IMR-90 (cell line): ENCODE results near the gene MED12. TPM values are rescaled to one million over a fixed set of nuclear protein-coding genes. Genes with fewer than 3 reads are reported as not detected.

Experiments
- ATAC-seq: fragments of 200-7000 bp; cut with Tn5 transposase; 2 replicates; pipeline ENCODE4 v1.9.1; 2020; ENCODE audit warnings: low read depth, mild to moderate bottlenecking, moderate library complexity
- BruUV-seq: library from RNA; stranded (reverse); fragments of 400-500 nt; replicated peaks from 2 replicates; lab custom pipeline; 2021; lab: Mats Ljungman, UMichigan
- CTCF ChIA-PET: fragments of 300-600 bp; formaldehyde crosslinking; extraction: SDS; loops from one replicate; lab custom pipeline; 2021; ENCODE audit warnings: antibody characterized with exemption; lab: Yijun Ruan, JAX
- POLR2A ChIA-PET: fragments of 300-600 bp; sonication (Branson Sonifier 250); formaldehyde crosslinking; loops from one replicate; lab custom pipeline; 2022; ENCODE audit warnings: antibody characterized with exemption; ENCODE audit not compliant: unreplicated experiment; lab: Charles Lee
- DNase-seq: peaks from one replicate; pipeline ENCODE4 v3.0.0; 2013
- H2AFZ ChIP-seq: replicated peaks from 2 replicates; pipeline ENCODE3; 2013; ENCODE audit warnings: low read length, mild to moderate bottlenecking; ENCODE audit not compliant: poor library complexity
- H2AK5ac ChIP-seq: 2 replicates; pipeline ENCODE4 v1.6.1; 2013; ENCODE audit warnings: low read depth, low read length, inconsistent platforms
- H2AK9ac ChIP-seq: replicated peaks from 2 replicates; pipeline ENCODE3; 2013; ENCODE audit warnings: mild to moderate bottlenecking, low read depth, low read length, moderate library complexity; ENCODE audit not compliant: poor library complexity
- H2BK120ac ChIP-seq: 2 replicates; pipeline ENCODE4 v1.6.1; 2013; ENCODE audit warnings: low read depth, low read length, inconsistent platforms
- H2BK15ac ChIP-seq: 3 replicates; pipeline ENCODE4 v1.6.1; 2013; ENCODE audit warnings: low read depth, low read length, inconsistent platforms
- H2BK20ac ChIP-seq: 2 replicates; pipeline ENCODE4 v1.6.1; 2013; ENCODE audit warnings: low read depth, mild to moderate bottlenecking, inconsistent platforms, low read length, moderate library complexity
- H2BK5ac ChIP-seq: 2 replicates; pipeline ENCODE4 v1.6.1; 2013; ENCODE audit warnings: mild to moderate bottlenecking, low read depth, low read length, inconsistent platforms; ENCODE audit not compliant: poor library complexity, severe bottlenecking
- H3K14ac ChIP-seq: replicated peaks from 2 replicates; pipeline ENCODE4 v1.6.1; 2013; ENCODE audit warnings: low read depth, low read length, inconsistent platforms
- H3K18ac ChIP-seq: 2 replicates; pipeline ENCODE4 v1.6.1; 2013; ENCODE audit warnings: low read depth, low read length, control low read depth
- H3K23ac ChIP-seq: 2 replicates; pipeline ENCODE4 v1.6.1; 2013; ENCODE audit warnings: low read depth, low read length, inconsistent platforms
- H3K27ac ChIP-seq: 2 replicates; pipeline ENCODE4 v1.5.1; 2013; ENCODE audit warnings: mild to moderate bottlenecking, control low read depth, low read length; ENCODE audit not compliant: insufficient read depth
- H3K27me3 ChIP-seq: 2 replicates; pipeline ENCODE4 v1.6.1; 2013; ENCODE audit warnings: low read length; ENCODE audit not compliant: control insufficient read depth, insufficient read depth
- H3K36me3 ChIP-seq: 2 replicates; pipeline ENCODE4 v1.6.1; 2013; ENCODE audit warnings: low read length, mixed read lengths; ENCODE audit not compliant: control insufficient read depth, insufficient read depth
- H3K4ac ChIP-seq: 2 replicates; pipeline ENCODE4 v1.6.1; 2013; ENCODE audit warnings: low read depth, low read length, inconsistent platforms
- H3K4me1 ChIP-seq: 2 replicates; pipeline ENCODE4 v1.6.1; 2013; ENCODE audit warnings: low read length, mixed read lengths; ENCODE audit not compliant: control insufficient read depth, insufficient read depth
- H3K4me2 ChIP-seq: 2 replicates; pipeline ENCODE4 v1.6.1; 2013; ENCODE audit warnings: low read depth, mild to moderate bottlenecking, control low read depth, low read length, moderate library complexity
- H3K4me3 ChIP-seq: 2 replicates; pipeline ENCODE4 v1.5.1; 2013; ENCODE audit warnings: low read depth, mild to moderate bottlenecking, control low read depth, low read length, moderate library complexity; ENCODE audit not compliant: insufficient read depth
- H3K56ac ChIP-seq: 2 replicates; pipeline ENCODE4 v1.6.1; 2013; ENCODE audit warnings: low read length, inconsistent platforms; ENCODE audit not compliant: insufficient read depth; ENCODE audit errors: extremely low read depth
- H3K79me1 ChIP-seq, 2 experiments: 2 replicates each; pipeline ENCODE4 v1.6.1; 2013; ENCODE audit warnings: low read length in 2 of 2, inconsistent platforms in 1 of 2, low read depth in 1 of 2
- H3K9ac ChIP-seq: 2 replicates; pipeline ENCODE4 v1.6.1; 2013; ENCODE audit warnings: low read depth, low read length, control low read depth
- H3K9me1 ChIP-seq: 2 replicates; pipeline ENCODE4 v1.6.1; 2013; ENCODE audit warnings: low read length, inconsistent platforms; ENCODE audit not compliant: insufficient read depth
- H3K9me3 ChIP-seq: 2 replicates; pipeline ENCODE4 v1.6.1; 2013; ENCODE audit warnings: low read length; ENCODE audit not compliant: control insufficient read depth, insufficient read depth
- H4K20me1 ChIP-seq: 2 replicates; pipeline ENCODE4 v1.6.1; 2013; ENCODE audit warnings: low read length, inconsistent platforms; ENCODE audit not compliant: insufficient read depth
- H4K5ac ChIP-seq: 2 replicates; pipeline ENCODE4 v1.6.1; 2013; ENCODE audit warnings: mild to moderate bottlenecking, low read depth, low read length, control low read depth
- H4K8ac ChIP-seq, 2 experiments: 2 replicates each; pipeline ENCODE4 v1.6.1; 2013; ENCODE audit warnings: low read depth in 2 of 2, low read length in 2 of 2, control low read depth in 1 of 2, inconsistent platforms in 1 of 2
- H4K91ac ChIP-seq: 2 replicates; pipeline ENCODE4 v1.6.1; 2013; ENCODE audit warnings: low read depth, low read length, inconsistent platforms; ENCODE audit not compliant: insufficient read depth
- BHLHE40 ChIP-seq: fragments of 150-350 bp; IDR thresholded peaks from 2 replicates; pipeline ENCODE4 v1.6.1; 2016; ENCODE audit warnings: mild to moderate bottlenecking, low read depth, low read length
- CEBPB ChIP-seq: IDR thresholded peaks from 2 replicates; pipeline ENCODE4 v1.6.1; 2012; ENCODE audit warnings: low read depth, low read length, improper control_type of control experiment
- CHD1 ChIP-seq: IDR thresholded peaks from 2 replicates; pipeline ENCODE4 v1.6.1; 2012; ENCODE audit warnings: low read depth, low read length, improper control_type of control experiment
- CTCF ChIP-seq: conservative IDR thresholded peaks from 2 replicates; pipeline ENCODE4 v1.5.1; 2012; ENCODE audit warnings: mild to moderate bottlenecking, low read depth, low read length, improper control_type of control experiment
- ELK1 ChIP-seq: fragments of 150-350 bp; IDR thresholded peaks from 2 replicates; pipeline ENCODE4 v1.6.1; 2016; ENCODE audit warnings: low read depth, mild to moderate bottlenecking, low read length, moderate library complexity, borderline replicate concordance
- FOS ChIP-seq: fragments of 150-350 bp; IDR thresholded peaks from 2 replicates; pipeline ENCODE4 v1.6.1; 2016; ENCODE audit warnings: low read depth, low read length
- MAFK ChIP-seq: IDR thresholded peaks from 2 replicates; pipeline ENCODE4 v1.6.1; 2012; ENCODE audit warnings: low read depth, low read length, improper control_type of control experiment
- MAZ ChIP-seq: IDR thresholded peaks from 2 replicates; pipeline ENCODE4 v1.6.1; 2012; ENCODE audit warnings: low read depth, mild to moderate bottlenecking, low read length, improper control_type of control experiment, moderate library complexity, borderline replicate concordance
- MXI1 ChIP-seq: IDR thresholded peaks from 2 replicates; pipeline ENCODE4 v1.6.1; 2012; ENCODE audit warnings: low read depth, mild to moderate bottlenecking, low read length, moderate library complexity, borderline replicate concordance
- POLR2A ChIP-seq: IDR thresholded peaks from 2 replicates; pipeline ENCODE4 v1.6.1; 2012; ENCODE audit warnings: mild to moderate bottlenecking, low read depth, low read length
- RAD21 ChIP-seq: IDR thresholded peaks from 2 replicates; pipeline ENCODE4 v1.6.1; 2012; ENCODE audit warnings: low read length, improper control_type of control experiment
- RCOR1 ChIP-seq: IDR thresholded peaks from 2 replicates; pipeline ENCODE4 v1.6.1; 2012; ENCODE audit warnings: mild to moderate bottlenecking, low read length, improper control_type of control experiment; ENCODE audit not compliant: insufficient replicate concordance
- RFX5 ChIP-seq: IDR thresholded peaks from 2 replicates; pipeline ENCODE4 v1.8.0; 2012; ENCODE audit warnings: low read depth, mild to moderate bottlenecking, low read length, moderate library complexity
- SMC3 ChIP-seq: fragments of 150-350 bp; IDR thresholded peaks from 2 replicates; pipeline ENCODE4 v1.6.1; 2016; ENCODE audit warnings: low read depth, mild to moderate bottlenecking, antibody characterized with exemption, low read length, moderate library complexity
- USF2 ChIP-seq: fragments of 150-350 bp; IDR thresholded peaks from 2 replicates; pipeline ENCODE4 v1.6.1; 2017; ENCODE audit warnings: mild to moderate bottlenecking, antibody characterized with exemption, low read length, low read depth
- WGBS, 2 experiments: methylation state at CpG; one replicate each; pipeline versions ENCODE4 v1.1.5 to v1.1.7; 2013; ENCODE audit warnings: missing lambda C conversion rate in 2 of 2; ENCODE audit not compliant: insufficient read length in 1 of 2; ENCODE audit errors: extremely low coverage in 2 of 2; 5-methylcytosine and 5-hydroxymethylcytosine counted together
- dilution Hi-C: fragments of 300-500 bp; cut with HindIII; formaldehyde crosslinking; loops from one replicate; pipeline ENCODE4 v1.14.3; 2018; ENCODE audit warnings: low sequenced_read_pairs; ENCODE audit not compliant: unreplicated experiment
- in situ Hi-C: fragments of 300-500 bp; cut with MboI; formaldehyde crosslinking; loops from 3 replicates; pipeline ENCODE4 v1.14.3; 2019; ENCODE audit warnings: low sequenced_read_pairs, inconsistent platforms, mixed read lengths
- intact Hi-C: fragments of 100-400 bp; cut with micrococcal nuclease; formaldehyde crosslinking; loops from 2 replicates; pipeline ENCODE4 v1.10.0; 2022
- polyA plus RNA-seq, 3 experiments: library from polyadenylated mRNA; depleted of rRNA; stranded (reverse); fragments of >200 nt; gene quantifications; 2 replicates each; pipeline ENCODE4 v1.2.3, GENCODE V29; 2012; ENCODE audit warnings: low replicate concordance in 1 of 3
- total RNA-seq: library from RNA; depleted of rRNA; stranded (reverse); fragments of >200 nt; gene quantifications from 2 replicates; pipeline ENCODE4 v1.2.3, GENCODE V29; 2012

Gene MED12
- total and polyA plus RNA-seq, 2 of the 4 experiments (the other 2 are of a cell fraction), result 9.1 to 19.8 TPM

- no peak overlapping the region for H3K4me2 ChIP-seq
- H3K27ac ChIP-seq, result no peak overlapping the region
- no peak overlapping the region for H2AK5ac ChIP-seq
- peak overlapping the region in 1 of 2 experiments; percentile 32; a peak in 1 of 4 replicates for H4K8ac ChIP-seq
- H4K91ac ChIP-seq, result no peak overlapping the region
- no peaks in the 10 kb centered on the region for H4K20me1 ChIP-seq
- in situ Hi-C loops, result no loop called here
- no TSS peak for BruUV-seq
- H3K4me1 ChIP-seq, result no peaks in the 10 kb centered on the region
- CTCF ChIA-PET, result no interaction called here
- 0 out of 2 replicates have a peak overlapping the region, but pooled peaks have one; percentile 36 for H4K5ac ChIP-seq
- H2BK20ac ChIP-seq, result no peak overlapping the region
- no peak overlapping the region for H3K18ac ChIP-seq
- no peak overlapping the region for H3K56ac ChIP-seq
- H2BK15ac ChIP-seq, result no peak overlapping the region
- H3K36me3 ChIP-seq, result no peaks in the 10 kb centered on the region
- H3K79me1 ChIP-seq, result no peaks in the 10 kb centered on the region
- H2BK120ac ChIP-seq, result no peak overlapping the region
- dilution Hi-C loops, result no loop called here
- H3K4me3 ChIP-seq, result no peak overlapping the region
- H3K9me3 ChIP-seq, result no peaks in the 10 kb centered on the region
- POLR2A ChIA-PET, result no interaction called here
- H2AK9ac ChIP-seq, result peak overlapping the region; percentile 75
- DNase-seq (no peak), ATAC-seq (no peak; the same call in 1 of the 2 replicates)
- H2BK5ac ChIP-seq, result no peak overlapping the region
- peaks cover 15% of the 10 kb centered on the region for H3K27me3 ChIP-seq
- no peak overlapping the region for H3K4ac ChIP-seq
- peak overlapping the region; percentile 54 for H2AFZ ChIP-seq
- intact Hi-C loops, result no loop called here
- H3K23ac ChIP-seq, result no peak overlapping the region
- H3K14ac ChIP-seq, result peak overlapping the region; percentile 59; the same call in 1 of the 2 replicates
- H3K9ac ChIP-seq, result no peak overlapping the region
- no CpG with 5 or more reads among the region's 10 CpGs for WGBS, 2 experiments
- no peaks in the 10 kb centered on the region for H3K9me1 ChIP-seq
- TF ChIP-seq POLR2A, result no peak
- TF ChIP-seq SMC3, result no peak
- TF ChIP-seq CEBPB, result no peak
- TF ChIP-seq RCOR1, result no peak
- TF ChIP-seq CHD1, result no peak
- no peak for TF ChIP-seq MAZ
- TF ChIP-seq RAD21, result no peak
- TF ChIP-seq ELK1, result no peak
- TF ChIP-seq CTCF, result no peak
- TF ChIP-seq MAFK, result no peak
- TF ChIP-seq FOS, result no peak
- TF ChIP-seq USF2, result no peak
- TF ChIP-seq BHLHE40, result no peak
- no peak for TF ChIP-seq RFX5
- TF ChIP-seq MXI1, result no peak
These were observed 15.0 kb upstream of the MED12 start for GRCh38 chrX:71103110-71103983.
